OCI-LY3 (cell line): ENCODE data around the gene S1PR5.

Experiments
- CTCF ChIP-seq: fragments of 200-600, 300-600 bp; sonication (generic); IDR thresholded peaks from 2 replicates; pipeline ENCODE4 v1.5.1; 2014; ENCODE audit warnings: antibody characterized with exemption, low read length, low read depth
- EZH2phosphoT487 ChIP-seq: fragments of 200-600 bp; shearing (Covaris generic); IDR thresholded peaks from 2 replicates; pipeline ENCODE4 v1.6.1; 2018; ENCODE audit warnings: antibody characterized with exemption, mixed run types, low read depth

GRCh38 chr19:10517760-10518443, 655 bp upstream of the S1PR5 start:
- no peak for TF ChIP-seq CTCF
- no peak for TF ChIP-seq EZH2phosphoT487
